T-helper 22 cell (primary cell): ENCODE data around the gene PTBP2.
"Not testable (repeated sequence)": the region's sequence is repeated elsewhere in the genome, so short reads cannot be mapped to it uniquely, and the experiment has no call there.

Experiments
- DNase-seq: peaks from one replicate; pipeline ENCODE4 v3.0.0-alpha.2; 2020; ENCODE audit warnings: low read depth

Gene PTBP2

GRCh38 chr1:96741335-96741734 is 19.8 kb downstream of the PTBP2 start:
- DNase-seq: no peak

GRCh38 chr1:96746440-96747420 is 25.1 kb downstream of the PTBP2 start:
- DNase-seq: no peak

GRCh38 chr1:96747565-96747964 is 26.0 kb downstream of the PTBP2 start:
- no peak for DNase-seq

- DNase-seq: no peak
These were observed 26.5 kb downstream of the PTBP2 start for GRCh38 chr1:96748078-96748477.

- DNase-seq: no peak
These were observed 28.0 kb downstream of the PTBP2 start for GRCh38 chr1:96749618-96750017.

- no peak for DNase-seq
These were observed 30.8 kb downstream of the PTBP2 start for GRCh38 chr1:96752394-96752793.

- DNase-seq: no peak
These were observed 35.2 kb downstream of the PTBP2 start for GRCh38 chr1:96756789-96757188.

GRCh38 chr1:96762586-96762985 is 41.0 kb downstream of the PTBP2 start:
- not testable (repeated sequence) for DNase-seq

- DNase-seq: no peak
These were observed 41.9 kb downstream of the PTBP2 start for GRCh38 chr1:96763514-96763913.

- DNase-seq: no peak
These were observed 42.9 kb downstream of the PTBP2 start for GRCh38 chr1:96764469-96764868.

- no peak for DNase-seq
These were observed 50.3 kb downstream of the PTBP2 start for GRCh38 chr1:96771847-96772246.

GRCh38 chr1:96772349-96772748 is 50.8 kb downstream of the PTBP2 start:
- no peak for DNase-seq

- DNase-seq: no peak
These were observed 51.4 kb downstream of the PTBP2 start for GRCh38 chr1:96772972-96773371.

- no peak for DNase-seq
These were observed 60.6 kb downstream of the PTBP2 start for GRCh38 chr1:96782206-96782605.

- no peak for DNase-seq
These were observed 61.3 kb downstream of the PTBP2 start for GRCh38 chr1:96782856-96783255.

GRCh38 chr1:96790599-96790998 is 69.0 kb downstream of the PTBP2 start:
- DNase-seq: no peak

GRCh38 chr1:96792220-96792619 is 70.6 kb downstream of the PTBP2 start:
- DNase-seq: no peak

GRCh38 chr1:96801696-96802095 is 80.1 kb downstream of the PTBP2 start:
- DNase-seq: not testable (repeated sequence)

- no peak for DNase-seq
These were observed 83.1 kb downstream of the PTBP2 start for GRCh38 chr1:96804648-96805047.

GRCh38 chr1:96808191-96808590 is 86.6 kb downstream of the PTBP2 start:
- DNase-seq: no peak

GRCh38 chr1:96815914-96816313 is 94.3 kb downstream of the PTBP2 start:
- no peak for DNase-seq

GRCh38 chr1:96820107-96820506 is 98.5 kb downstream of the PTBP2 start:
- no peak for DNase-seq

- DNase-seq: no peak
These were observed 99.1 kb downstream of the PTBP2 start for GRCh38 chr1:96820671-96821070.

GRCh38 chr1:96825231-96825630 is 103.6 kb downstream of the PTBP2 start:
- no peak for DNase-seq
